Right ventricle myocardium superior (tissue), 1 donor: ENCODE results near the gene ABCB1. TPM values are rescaled to one million over a fixed set of nuclear protein-coding genes. Genes with fewer than 3 reads are reported as not detected.

Experiments
- ATAC-seq: fragments of 200-7000 bp; cut with Tn5 transposase; one replicate; pipeline ENCODE4 v1.9.1; 2020; ENCODE audit warnings: mild to moderate bottlenecking; ENCODE audit not compliant: poor library complexity
- DNase-seq: peaks from one replicate; pipeline ENCODE4 v3.0.0-alpha.2; 2020
- intact Hi-C: fragments of 100-400 bp; cut with DNase I; formaldehyde crosslinking; loops from one replicate; pipeline ENCODE4 v1.11.2; 2022
- long read RNA-seq: library from polyadenylated mRNA; unstranded; transcript quantifications from one replicate; pipeline ENCODE4 v2.0.0, GENCODE V29; 2021
- total RNA-seq: library from RNA; stranded (reverse); fragmentation: NEBNext Ultra II Directional; extraction: Animal tissue kit (Norgen Biotek cat#: 25700); gene quantifications from one replicate; pipeline ENCODE4 v1.2.1, GENCODE V29; 2021
- donor health status: DM: no; HTN: yes; CAD: no; lungs with severe emphysema.

Gene ABCB1
- 3.2 TPM for total RNA-seq
- long read RNA-seq, full-length matches to known transcripts, result 2 of 3 reads
- long read RNA-seq, partial matches to known transcripts, result 1 of 3 reads
- long read RNA-seq, other reads (novel, unspliced or antisense), result 0 of 3 reads

DNA sequence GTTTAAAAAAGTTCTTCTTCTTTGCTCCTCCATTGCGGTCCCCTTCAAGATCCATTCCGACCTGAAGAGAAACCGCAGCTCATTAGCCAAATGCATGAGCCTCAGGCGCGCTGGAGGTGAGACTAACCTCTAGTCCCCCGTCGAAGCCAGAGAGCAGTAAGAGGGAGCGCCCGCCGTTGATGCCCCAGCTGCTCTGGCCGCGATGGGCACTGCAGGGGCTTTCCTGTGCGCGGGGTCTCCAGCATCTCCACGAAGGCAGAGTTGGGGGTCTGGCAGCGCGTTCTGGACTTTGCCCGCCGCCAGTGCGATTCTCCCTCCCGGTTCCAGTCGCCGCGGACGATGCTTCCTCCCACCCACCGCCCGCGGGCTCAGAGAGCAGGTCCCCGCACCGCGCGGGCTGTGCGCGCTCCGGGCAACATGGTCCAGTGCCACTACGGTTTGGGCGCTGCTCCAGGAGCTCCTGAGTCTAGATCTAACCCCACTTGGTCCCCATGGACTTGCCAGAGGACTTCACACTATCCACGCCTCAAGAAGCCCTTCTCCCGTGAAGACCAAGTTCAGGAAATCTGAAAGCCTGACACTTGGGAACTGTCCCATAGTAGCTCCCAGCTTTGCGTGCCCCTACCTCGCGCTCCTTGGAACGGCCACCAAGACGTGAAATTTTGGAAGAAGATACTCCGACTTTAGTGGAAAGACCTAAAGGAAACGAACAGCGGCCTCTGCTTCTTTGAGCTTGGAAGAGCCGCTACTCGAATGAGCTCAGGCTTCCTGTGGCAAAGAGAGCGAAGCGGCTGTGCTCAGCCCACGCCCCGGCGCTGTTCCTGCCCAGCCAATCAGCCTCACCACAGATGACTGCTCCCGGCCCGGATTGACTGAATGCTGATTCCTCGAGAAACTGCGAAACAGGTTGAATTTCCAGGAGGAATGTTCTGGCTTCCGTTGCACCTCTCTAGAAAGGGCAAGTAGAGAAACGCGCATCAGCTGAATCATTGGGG lies at the start of gene ABCB1:
Gene ABCB1 (minus strand): TSS at position 755 of the 995 bp plus-strand sequence. CDS start 700 bp downstream, at position 55.
- intact Hi-C loops, result no loop called here

DNA sequence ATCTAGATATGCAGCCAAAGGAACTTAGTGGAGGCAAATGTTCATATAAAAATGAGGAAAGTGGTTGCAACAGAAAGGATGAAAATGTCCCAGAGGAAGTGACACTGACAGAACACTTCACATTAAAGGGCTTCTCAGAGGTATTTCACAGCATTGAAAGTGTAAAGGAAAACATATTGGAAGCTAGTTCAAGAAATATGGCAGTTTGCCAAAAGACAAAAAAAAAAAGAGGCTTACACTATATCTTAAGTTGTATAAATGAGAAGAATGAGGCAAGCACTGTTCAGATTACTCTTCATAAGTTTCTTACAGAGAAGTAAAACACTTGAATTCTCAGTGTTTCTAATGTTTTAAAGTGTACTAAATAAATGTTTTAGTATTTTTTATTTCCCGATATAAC lies 47.6 kb upstream of the ABCB1 start:
- no peak for DNase-seq
- intact Hi-C loops, result no loop called here

More for the DNA sequence above, at the start of gene ABCB1:
- ATAC-seq (peak; percentile 86), DNase-seq (peak; percentile 50)

DNA sequence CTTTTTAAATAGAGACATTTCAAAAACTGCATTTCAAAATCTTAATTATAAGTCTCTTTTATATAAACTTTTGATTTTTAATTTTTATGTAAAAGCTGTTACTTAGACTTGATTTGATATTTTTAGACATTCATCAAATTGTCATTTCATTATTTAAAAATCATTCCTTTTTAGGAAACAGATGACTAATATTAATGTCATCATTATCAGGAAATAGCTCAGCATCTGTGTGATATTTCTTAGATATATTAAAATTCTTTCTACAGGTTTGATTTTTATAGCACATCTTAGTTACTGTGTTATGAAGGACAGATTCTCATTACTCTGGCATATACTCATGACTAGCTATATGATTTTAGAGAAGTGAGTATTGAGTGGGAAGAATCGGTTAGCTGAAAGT lies 44.8 kb upstream of the ABCB1 start:
- ATAC-seq (no peak), DNase-seq (no peak)

More for the DNA sequence above, 47.6 kb upstream of the ABCB1 start:
- no peak for ATAC-seq

DNA sequence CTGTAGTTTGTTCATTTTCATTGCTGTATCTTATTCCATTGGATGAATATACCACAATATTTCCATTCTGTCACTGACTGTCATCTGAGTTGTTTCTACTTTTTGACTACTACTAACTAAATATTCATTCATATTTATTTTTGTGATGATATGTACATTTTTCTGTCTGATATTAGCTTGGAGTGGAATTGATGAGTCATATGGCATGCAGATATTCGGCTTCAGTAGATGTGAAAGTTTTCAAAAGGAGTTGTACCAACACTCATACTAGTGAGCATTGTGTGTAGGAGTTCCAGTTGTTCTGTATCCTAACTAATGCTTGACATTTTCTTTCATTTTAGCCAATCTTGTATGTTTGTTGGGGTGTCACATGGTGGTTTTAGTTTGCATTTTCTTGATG lies 35.2 kb upstream of the ABCB1 start:
- DNase-seq (no peak), ATAC-seq (no peak)
- intact Hi-C loops, result no loop called here

More for the DNA sequence above, 44.8 kb upstream of the ABCB1 start:
- intact Hi-C loops, result no loop called here

DNA sequence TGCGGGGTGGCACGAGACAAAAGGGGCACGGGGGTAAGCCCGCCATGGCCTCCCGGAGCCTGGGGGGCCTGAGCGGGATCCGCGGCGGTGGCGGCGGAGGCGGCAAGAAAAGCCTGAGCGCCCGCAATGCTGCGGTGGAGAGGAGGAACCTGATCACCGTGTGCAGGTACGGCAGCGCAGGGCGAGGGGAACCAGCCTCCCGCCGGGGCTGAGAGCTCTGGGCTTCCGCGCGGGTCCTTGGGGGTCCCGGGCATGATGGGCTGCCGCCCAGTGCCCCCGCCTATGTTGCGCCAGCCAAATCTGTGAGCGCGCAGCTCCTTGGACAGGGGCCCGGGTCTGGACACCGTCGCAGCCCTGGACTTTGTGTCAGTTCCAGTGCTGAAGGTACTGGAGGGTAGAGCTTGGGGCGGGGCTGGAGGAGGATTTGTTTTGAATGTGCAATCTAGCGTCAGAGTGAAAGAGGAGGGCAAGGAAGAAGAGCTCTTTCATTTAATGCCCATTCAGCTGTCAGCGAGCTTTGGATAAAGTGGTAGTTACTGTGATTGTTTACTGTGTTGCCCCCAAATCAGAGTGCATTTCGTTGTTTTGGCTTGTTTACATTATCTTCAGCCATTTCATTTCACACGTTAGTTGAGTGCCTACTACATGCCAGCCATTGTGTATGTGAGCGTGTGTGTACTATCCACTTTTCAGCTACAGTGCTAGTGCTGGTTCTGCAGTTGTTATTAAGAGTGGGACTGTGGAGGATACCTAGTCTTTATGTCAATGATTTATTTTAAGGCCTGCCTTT lies 28.3 kb upstream of the ABCB1 start:
- intact Hi-C loops, result no loop called here
- ATAC-seq (peak; percentile 47), DNase-seq (no peak)

DNA sequence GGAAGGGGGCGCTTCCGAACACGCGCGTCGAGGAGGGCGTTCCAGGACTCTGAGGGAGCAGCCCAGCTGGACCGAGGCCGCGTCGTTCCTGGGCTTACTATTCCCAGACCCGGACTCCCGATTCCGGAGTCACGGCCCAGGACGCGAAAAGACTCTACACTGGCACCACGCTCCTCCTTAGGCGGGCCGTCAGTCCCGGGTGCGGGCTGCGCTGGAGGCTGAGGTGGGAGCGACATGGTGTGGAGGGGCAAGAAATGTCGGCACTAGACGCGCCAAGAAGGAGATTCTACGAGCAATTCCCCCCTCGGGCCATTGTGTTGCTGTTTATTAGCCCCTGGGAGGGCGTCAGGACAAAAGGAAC lies 26.9 kb upstream of the ABCB1 start:
- intact Hi-C loops, result no loop called here
- ATAC-seq (peak; percentile 42), DNase-seq (no peak)

DNA sequence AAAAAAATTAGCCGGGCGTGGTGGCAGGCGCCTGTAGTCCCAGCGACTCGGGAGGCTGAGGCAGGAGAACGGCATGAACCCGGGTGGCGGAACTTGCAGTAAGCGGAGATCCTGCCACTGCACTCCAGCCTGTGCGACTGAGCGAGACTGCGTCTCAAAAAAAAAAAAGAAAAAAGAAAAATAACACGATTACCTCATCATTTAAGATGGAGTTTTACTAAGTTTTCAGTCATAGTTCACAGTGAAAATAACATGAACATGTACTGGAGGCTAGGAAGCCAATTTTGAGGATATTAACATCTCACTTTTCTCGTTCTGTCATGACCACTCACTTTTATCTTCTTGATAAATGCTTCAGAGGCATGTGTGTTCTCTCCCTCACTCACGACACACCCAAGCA lies 24.4 kb upstream of the ABCB1 start:
- no peak for ATAC-seq
- no peak for DNase-seq
- intact Hi-C loops, result no loop called here

DNA sequence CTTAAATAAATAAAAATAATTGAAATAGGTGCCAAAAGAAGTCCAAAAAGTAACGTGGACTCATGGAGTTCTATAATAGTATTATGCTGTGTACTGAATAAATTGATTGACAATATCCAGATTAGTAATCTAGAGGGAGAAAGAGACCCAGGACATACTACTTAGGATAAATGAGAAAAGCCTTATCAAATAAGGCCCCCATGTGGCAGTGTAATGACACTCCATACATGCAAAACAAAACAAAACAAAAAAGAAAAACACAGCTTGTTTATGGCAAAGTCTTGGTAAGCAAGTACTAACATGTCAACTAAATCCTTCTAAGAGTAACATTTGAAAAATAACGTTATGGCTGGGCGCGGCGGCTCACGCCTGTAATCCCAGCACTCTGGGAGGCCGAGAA lies 23.9 kb upstream of the ABCB1 start:
- no peak for ATAC-seq

DNA sequence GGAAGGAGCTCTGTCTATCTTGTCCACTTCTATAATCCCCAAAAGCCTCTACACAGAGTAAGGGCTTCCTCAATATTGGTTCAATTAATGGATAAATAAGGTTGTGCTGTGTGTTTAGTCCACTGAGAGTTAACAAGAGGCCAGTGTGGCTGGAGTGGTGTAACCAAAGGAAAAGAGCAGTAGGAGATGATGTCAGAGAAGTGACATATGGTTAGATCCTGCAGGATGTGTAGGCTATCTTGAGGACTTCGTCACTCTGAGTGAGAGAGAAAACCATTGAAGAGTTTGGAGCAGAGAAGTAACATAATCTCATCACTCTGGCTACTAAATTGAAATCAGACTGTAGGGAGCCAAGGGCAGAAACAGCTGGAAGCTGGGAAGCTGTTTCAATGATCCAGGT lies 14.5 kb upstream of the ABCB1 start:
- intact Hi-C loops, result no loop called here
- no peak for ATAC-seq
- no peak for DNase-seq

More for the DNA sequence above, 23.9 kb upstream of the ABCB1 start:
- no peak for DNase-seq
- intact Hi-C loops, result no loop called here

DNA sequence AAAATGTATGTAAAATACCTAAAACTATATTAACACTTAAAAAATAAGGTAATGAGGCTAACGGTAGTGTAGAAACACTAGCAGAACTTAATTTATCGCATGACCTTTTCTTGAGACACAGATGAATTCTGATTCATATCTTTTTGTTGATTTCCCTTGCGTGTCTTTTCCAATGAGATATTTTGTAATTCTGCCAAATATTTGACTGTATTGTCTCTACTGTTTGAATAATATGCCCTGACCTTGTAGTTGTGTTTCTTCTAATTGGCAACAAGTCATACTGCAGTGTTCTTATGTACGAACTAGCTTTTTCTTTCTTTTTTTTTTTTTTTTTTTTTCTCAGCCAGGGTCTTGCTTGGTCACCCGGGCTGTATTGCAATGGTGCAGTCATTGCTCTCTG lies 9.2 kb upstream of the ABCB1 start:
- DNase-seq (no peak), ATAC-seq (no peak)
- intact Hi-C loops, result no loop called here

DNA sequence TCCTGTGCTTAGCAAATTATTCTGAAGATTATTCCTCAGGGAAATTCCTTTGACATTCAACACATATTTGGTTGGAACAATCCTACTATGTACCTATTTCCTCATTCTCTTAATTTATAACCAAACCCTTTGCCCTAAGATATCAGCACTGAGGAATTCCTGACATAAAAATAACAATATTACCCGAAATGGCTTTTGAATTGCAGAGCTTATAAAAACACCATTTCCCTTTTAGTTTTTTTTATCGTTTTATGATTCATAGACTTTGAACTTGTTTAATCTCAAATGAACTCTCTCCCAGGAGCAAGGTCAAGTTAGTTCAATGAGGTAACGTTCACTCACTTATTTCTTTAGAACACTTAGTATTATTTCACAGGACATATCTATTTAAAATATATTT lies 7.7 kb upstream of the ABCB1 start:
- ATAC-seq, result no peak
- DNase-seq, result no peak
- intact Hi-C loops, result no loop called here

DNA sequence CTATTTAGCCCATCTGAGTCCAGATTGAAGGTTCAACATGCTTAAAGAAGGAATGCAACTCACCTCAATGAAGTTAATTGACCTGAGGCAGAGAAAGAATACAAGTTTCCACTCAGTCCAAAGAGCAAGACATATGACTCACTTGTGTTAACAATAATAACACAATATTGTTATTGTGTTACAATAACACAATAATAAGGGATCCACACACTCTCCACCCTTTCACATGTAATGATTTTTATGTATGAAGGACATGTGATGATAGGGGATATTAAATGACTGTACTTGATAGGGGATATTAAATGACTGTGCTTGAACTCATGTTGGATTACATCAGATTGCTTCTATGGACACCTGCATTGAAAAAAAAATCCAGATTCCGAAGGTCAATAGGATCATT lies 3.6 kb upstream of the ABCB1 start:
- intact Hi-C loops, result no loop called here
- ATAC-seq (no peak), DNase-seq (no peak)

DNA sequence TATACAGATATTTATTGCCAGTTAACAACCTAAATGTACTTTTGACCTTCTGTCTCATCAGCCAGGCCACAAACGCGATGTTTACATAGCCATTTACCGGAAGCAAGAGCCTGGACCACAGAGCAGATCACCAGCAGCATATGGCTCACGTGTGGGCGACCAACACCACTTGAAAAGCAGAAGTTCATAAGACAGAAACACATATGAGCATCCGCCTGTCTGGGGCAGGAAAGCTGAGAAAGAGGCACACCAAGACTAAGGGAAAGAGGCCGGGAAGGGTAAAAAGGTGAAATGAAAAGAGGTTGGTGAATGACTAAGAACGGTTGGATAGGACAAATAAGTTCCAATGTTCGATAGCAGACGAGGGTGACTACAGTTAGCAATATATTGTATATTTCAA lies 1.3 kb downstream of the ABCB1 start:
- ATAC-seq, result no peak
- intact Hi-C loops, result no loop called here
- DNase-seq, result no peak

DNA sequence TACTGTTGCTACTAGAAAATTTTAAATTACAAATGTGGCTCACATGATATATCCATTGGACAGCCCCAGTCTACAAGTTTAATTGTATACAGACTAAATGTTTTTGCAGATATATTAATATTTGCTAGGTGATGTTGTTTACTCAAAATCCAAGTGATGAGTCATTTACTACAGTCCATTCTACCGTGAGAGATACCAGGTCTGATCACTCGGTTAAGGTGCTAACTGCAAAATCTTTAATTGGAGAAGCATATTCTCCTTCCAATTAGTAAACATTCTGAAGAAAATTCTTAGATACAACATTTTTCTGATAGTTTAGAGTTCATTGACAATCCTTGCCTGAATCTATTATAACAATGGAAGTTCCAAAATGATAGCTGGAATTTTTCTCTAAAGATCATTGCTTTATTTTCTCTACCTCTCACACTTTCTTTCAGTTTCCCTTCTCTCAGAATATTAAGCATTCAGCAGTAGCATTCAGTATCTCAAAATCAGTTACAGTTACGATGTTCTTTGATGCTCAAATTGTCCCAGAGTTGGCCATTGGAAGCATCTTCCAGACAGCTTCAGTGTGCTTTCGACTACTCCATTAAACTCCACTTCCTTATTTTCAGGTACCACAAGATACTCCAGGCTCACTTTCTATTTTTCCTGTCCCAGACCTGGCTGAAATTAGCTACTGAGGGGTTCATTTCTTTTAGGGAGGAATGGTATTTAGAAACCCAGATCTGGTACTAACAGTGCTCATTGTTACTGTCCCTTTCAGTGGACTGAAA lies 2.3 kb downstream of the ABCB1 start:
- intact Hi-C loops, result no loop called here
- ATAC-seq, result no peak
- no peak for DNase-seq

DNA sequence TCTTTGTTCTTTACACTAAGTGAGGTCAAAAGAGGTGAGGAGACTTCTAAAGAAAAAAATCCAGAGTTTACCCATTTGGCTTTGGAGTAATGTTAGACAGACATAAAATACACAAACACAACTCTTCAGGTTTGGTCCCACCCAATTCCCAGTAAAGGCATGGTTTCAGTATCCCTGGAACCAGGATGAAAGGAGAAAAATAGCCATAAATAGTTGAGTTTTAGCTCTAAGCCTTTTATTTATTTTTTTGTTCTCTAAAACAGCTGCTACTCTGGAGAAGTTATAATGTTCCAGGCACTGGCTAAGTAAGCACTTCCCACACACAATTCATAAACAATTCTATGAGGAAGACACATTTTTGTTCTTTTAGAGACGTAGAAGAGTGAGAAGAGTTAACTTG lies 4.0 kb downstream of the ABCB1 start:
- DNase-seq, result no peak
- intact Hi-C loops, result no loop called here
- ATAC-seq, result no peak

DNA sequence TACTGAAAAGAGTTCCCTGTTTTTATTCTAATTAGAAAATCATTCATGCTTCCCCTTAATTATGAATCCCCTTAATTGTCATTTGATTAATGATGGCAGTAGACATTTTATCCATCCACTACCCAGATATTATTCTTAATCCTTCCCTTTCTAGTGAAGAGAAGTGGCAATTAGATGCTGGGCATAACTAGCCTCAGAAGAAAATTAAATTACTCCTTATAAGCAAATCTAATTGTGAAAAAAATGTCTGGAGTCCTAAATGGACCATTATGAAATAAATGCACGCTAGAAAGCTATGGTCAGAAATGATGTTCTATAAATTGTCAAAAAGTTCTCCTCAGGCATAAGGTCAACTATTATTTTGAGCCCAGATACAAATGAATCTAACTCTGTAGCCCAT lies 4.5 kb downstream of the ABCB1 start:
- ATAC-seq (no peak), DNase-seq (no peak)
- intact Hi-C loops, result no loop called here

DNA sequence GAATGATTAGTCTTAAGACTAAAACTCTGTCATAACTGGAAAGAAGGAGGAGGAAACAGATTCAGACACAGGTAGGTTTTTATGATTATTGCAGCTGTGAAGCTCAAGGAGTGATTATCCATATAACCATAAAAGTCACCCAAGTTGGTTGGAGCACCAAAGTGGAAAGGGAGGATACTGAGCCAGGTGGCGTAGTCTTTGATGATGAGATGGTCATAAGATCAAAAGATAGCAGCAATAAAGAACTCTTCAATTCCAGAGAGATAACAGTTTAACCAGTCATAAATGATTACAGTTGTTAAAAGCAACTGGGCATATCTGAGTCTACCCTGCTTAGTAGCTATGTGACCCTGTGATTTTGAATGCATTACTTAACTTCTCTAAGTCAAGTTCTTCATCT lies 8.4 kb downstream of the ABCB1 start:
- intact Hi-C loops, result no loop called here
- ATAC-seq, result no peak

DNA sequence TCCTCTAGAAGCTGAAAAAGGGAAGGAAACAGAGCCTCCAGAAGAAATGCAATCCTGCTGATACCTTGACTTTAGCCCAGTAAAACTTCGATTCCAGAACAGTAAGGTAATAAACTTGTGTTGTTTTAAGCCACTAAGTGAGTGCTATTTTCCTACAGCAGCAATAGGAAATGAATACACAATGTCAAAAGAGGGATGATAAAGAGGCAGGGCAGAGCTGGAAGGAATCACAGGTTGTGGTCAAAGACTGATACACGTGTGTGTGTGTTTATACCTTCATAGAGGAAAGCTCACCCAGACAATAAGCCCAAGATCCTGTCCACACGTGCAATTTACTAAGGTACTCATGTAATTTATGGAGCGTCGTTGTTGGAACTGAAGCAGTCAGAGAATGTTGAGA lies 9.5 kb downstream of the ABCB1 start:
- ATAC-seq (no peak), DNase-seq (no peak)
- intact Hi-C loops, result no loop called here

More for the DNA sequence above, 8.4 kb downstream of the ABCB1 start:
- DNase-seq, result no peak

DNA sequence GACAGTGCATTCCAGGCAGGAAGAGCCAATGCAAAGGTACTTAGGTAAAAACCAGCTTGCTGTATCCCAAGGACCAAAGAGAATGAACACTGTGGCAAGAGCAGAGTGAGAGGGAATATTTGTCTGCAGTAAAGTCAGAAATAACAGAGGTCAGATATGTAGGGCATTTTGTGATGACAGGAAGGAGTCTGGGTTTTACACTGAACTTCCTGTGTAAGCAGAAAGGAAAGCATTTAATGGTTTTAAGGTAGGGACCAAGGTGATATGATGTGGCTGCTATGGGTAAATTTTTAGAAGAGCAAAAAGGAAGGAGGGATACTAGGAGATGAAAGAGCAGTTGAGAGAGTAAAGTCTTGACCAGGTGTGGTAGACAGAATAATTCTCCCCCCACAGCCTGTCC lies 10.1 kb downstream of the ABCB1 start:
- no peak for DNase-seq
- intact Hi-C loops, result no loop called here
- no peak for ATAC-seq
